GM13976 (cell line): Measurements from ENCODE around the gene RAB3C.

Source experiments
- DNase-seq: peaks from one replicate; pipeline ENCODE4 v3.0.0; 2012; ENCODE audit warnings: low spot score
- CTCF ChIP-seq: IDR thresholded peaks from 2 replicates; pipeline ENCODE4 v1.5.1; 2012; ENCODE audit warnings: borderline replicate concordance, mild to moderate bottlenecking; ENCODE audit not compliant: insufficient read depth; ENCODE audit errors: extremely low read depth, missing control alignments, control extremely low read depth
- in situ Hi-C: fragments of 300-500 bp; cut with MboI; formaldehyde crosslinking; loops from one replicate; pipeline ENCODE4 v1.12.0; 2022; ENCODE audit warnings: low sequenced_read_pairs, mixed read lengths, inconsistent platforms; ENCODE audit not compliant: unreplicated experiment

Gene RAB3C

GRCh38 chr5:58855851-58856739 is 273.2 kb downstream of the RAB3C start:
- DNase-seq: no peak
- in situ Hi-C loops: no loop called here
- no peak for TF ChIP-seq CTCF

- no peak for DNase-seq
- TF ChIP-seq CTCF: no peak
- in situ Hi-C loops: no loop called here
Measured at GRCh38 chr5:58857609-58858008, 274.7 kb downstream of the RAB3C start.

DNA sequence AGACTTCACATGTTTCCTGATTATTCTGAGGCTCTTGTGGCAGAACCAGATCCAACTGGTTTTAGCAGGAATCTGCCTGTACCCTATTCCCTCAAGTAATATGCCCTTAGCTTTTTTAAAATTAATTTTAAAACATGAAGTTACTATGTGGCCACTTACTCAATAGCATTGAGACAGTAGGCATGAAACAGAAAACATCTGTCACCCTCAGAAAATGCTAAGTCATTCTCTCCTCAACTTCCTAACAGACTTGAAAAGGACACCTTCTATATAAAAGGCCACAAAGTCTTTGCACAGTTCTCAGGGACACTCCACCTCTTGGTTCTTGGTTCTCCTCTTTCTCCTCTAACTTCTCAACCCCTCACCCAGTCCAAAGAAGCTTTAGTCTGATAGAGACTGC is 277.8 kb downstream of the RAB3C start:
- in situ Hi-C loops: no loop called here
- no peak for TF ChIP-seq CTCF
- no peak for DNase-seq

GRCh38 chr5:58868931-58869330 is 286.1 kb downstream of the RAB3C start:
- in situ Hi-C loops: no loop called here
- no peak for TF ChIP-seq CTCF
- DNase-seq: no peak

- no peak for DNase-seq
- no peak for TF ChIP-seq CTCF
- in situ Hi-C loops: no loop called here
Measured at GRCh38 chr5:58871648-58872242, 288.9 kb downstream of the RAB3C start.

DNA sequence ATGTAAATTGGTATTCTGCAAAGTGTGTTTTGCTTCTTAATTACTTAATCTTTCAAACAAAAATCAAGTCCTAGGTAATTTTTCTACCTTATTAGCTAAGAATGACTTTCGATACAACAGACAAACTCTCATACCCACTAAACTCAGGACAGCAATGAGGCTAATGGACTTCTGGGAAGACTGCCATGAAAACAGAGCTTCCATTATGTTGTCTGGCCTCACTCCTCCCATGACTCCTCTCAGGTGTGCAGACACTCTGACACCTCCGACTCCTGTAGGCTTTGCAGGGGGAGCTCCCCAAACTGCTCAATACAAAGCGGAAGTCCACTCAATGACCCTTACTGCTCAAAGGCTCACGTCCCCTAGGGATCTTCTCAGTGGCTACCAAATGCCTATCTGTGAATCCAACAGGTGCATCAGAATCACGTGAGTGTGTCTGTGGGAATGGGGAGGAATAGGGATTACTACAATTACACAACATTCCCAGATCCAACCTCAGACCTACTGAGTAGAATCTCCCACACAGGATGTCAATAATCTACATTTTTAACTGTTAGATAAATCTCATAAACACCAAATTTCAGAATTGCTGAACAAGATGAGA is 289.9 kb downstream of the RAB3C start:
- TF ChIP-seq CTCF: no peak
- DNase-seq: no peak
- in situ Hi-C loops: no loop called here
